ENCODE results near the gene U2AF1L4.

The U2AF1L4 gene, protein sequence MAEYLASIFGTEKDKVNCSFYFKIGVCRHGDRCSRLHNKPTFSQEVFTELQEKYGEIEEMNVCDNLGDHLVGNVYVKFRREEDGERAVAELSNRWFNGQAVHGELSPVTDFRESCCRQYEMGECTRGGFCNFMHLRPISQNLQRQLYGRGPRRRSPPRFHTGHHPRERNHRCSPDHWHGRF

GRCh38 chr19:35745328-35746086 is at the start of gene U2AF1L4, which contains the start of gene PSENEN:
Gene U2AF1L4, minus strand, starts transcription at chr19:35745418. Its CDS starts 27 bp downstream, at chr19:35745391.
Gene PSENEN, plus strand, starts transcription at chr19:35745651. Its CDS starts 280 bp downstream, at chr19:35745931.
- peak; percentile 99 for DNase-seq

GRCh38 chr19:35793381-35794165 is 48.4 kb upstream of the U2AF1L4 start:
- DNase-seq: no peak

DNA sequence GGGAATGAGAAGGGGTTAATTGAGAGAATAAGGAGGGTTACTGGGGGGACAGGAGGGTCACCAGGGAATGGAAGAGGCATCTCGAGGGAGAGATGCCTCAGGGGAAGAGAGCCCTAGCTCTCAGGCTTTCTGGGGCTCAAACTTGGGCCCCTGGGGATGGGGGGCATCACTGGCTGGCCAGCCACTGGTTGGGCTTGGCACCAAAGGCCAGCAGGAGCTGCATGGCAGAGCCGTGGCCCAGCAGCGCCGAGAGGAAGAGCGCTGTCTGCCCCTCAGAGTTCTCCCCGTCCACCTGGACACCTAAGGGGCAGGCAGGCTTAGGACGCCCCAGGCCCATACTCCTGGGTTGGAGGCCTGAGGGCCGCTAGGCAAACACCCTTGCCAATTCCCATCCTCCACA is 47.7 kb upstream of the U2AF1L4 start:
- no peak for DNase-seq

- DNase-seq: no peak
Measured at GRCh38 chr19:35792312-35792711, 47.1 kb upstream of the U2AF1L4 start.

DNA sequence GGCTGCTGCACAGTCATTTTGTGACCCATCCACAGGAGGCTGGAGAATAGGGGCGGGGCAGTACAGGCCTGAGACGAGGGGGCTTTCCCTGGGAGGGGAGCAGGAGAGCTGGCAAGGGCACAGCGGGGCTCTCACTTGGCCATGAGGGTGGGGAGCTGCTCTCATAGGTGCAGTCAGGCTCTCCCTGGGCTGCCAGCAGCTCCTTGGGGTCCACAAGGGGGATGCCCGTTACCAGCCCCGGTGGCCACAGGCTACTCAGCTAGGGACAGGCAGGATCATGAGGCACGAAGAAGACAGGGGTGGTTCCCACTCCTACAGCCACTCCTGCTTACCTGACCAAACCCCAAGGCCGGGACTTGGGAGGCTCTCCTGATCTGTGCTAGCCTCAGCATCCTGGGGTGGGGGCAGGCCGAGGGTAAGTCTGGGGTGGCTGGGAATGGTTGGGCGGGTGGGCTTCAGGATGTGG is 46.6 kb upstream of the U2AF1L4 start:
- DNase-seq: no peak

DNA sequence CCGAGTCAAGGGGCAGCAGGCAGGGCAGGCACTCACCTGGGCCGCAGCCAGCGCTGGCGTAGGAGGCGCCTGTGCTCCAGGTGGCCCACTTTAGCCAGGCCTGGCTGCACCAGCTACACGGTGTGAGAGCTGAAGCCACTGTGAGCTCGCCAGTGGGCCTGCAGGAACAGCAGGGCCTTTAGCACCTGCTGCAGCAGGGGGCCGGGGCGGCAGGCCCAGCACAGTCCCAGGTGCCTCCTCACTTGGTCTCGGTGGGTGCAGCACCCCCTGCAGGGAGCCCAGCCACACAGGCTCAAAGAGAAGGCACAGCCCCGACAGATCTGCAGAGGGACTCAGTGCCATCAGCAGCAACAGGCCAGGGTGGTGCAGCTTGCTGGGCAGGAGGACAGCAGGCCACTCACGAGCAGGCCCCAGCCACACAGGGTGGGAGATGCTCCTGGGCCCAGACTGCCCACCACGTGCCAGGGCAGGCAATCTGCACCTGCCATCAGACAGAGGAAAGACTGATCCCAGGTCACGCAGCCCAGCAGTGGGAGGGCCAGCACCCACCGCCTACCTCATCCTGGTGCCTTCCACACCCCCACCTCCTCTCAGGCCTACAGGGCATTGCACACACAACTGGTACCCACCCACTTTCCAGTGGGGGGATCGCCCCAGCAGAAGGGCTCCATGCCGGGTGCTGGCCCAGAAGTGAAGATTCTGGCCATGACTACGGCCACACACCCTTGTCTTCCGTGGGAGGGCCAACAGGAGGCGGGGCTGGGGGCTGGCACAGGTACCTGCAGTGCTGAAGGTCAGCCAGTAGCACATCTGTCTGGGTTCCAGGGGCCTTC is 46.0 kb upstream of the U2AF1L4 start:
- DNase-seq: no peak

- no peak for DNase-seq
Measured at GRCh38 chr19:35789978-35790944, 45.0 kb upstream of the U2AF1L4 start.

- DNase-seq: no peak
Measured at GRCh38 chr19:35789195-35789977, 44.2 kb upstream of the U2AF1L4 start.

DNA sequence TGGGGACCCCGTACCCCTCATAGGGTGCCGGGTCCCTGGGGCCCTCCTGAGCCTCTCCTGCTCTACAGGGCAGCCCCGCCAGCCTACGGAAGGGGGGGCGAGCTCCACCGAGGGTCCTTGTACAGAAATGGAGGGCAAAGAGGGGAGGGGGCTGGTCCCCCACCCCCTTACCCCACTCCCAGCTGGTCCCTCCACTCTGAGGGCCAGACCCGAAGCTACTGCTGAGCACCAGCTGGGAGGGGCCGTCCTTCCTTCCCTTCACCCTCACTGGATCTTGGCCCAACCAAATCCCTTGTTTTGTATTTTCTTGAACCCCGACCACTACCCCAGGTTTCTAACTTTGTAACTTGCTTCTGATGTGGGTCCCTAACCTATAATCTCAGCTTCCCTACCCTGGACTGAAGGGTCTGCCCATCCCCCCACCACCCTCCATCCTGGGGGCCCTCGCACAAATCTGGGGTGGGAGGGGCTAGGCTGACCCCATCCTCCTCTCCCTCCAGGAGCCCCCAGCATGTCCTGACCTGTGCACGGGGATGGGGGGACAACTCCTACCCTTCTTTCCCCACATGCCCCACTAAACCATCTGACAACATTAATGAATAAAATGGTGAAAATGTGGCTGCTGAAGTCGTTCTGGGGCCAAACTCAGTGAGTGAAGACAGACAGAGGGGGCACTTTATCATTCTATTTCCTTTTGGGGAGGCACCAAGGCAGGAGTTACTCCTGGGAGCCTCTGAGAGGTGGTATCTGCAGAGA is 43.2 kb upstream of the U2AF1L4 start:
- DNase-seq: no peak

- no peak for DNase-seq
Measured at GRCh38 chr19:35787227-35787799, 42.1 kb upstream of the U2AF1L4 start.

GRCh38 chr19:35786299-35787160 is 41.3 kb upstream of the U2AF1L4 start:
- no peak for DNase-seq

DNA sequence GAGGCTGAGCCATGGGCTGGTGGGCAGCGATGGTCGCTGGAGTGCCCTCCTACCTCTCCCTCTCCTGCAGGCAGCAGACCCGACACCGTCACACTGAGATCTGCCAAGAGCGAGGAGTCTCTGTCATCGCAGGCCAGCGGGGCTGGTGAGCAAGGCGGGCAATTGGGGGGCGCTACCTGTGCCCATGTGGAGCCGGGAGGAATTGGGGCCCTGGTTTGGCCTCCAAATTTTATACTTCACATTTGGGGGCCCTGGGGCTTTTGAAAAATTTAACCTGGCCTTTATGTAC is 40.1 kb upstream of the U2AF1L4 start:
- DNase-seq: no peak

GRCh38 chr19:35784503-35785338 is 39.5 kb upstream of the U2AF1L4 start:
- DNase-seq: no peak

- no peak for DNase-seq
Measured at GRCh38 chr19:35783469-35784434, 38.5 kb upstream of the U2AF1L4 start.

- no peak for DNase-seq
Measured at GRCh38 chr19:35782589-35782988, 37.4 kb upstream of the U2AF1L4 start.

DNA sequence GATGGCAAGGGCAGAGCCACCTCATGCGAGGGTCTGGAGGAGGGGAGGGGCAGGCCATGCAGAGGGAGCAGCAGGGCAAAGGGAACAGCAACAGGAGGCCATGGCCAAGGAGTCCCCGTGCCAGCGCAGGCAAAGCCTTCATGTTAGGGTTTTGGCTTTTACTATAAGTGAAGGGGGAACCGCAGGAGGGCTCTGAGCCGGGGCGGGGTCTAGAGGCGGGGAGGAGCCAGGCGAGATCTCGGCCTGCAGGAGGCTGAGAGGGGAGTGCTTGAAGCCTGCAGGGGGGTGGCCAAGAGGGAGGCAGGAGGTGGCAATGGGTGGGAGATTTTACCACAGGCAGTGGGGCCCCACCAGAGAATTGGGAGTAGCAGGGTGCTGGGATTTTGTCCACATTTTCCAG is 36.4 kb upstream of the U2AF1L4 start:
- DNase-seq: no peak

Measured in NCI-H1694 (cell line).